Cardiac fibroblast (primary cell): ENCODE results near the gene FAM13C.
"Not testable (repeated sequence)": the region's sequence is repeated elsewhere in the genome, so short reads cannot be mapped to it uniquely, and the experiment has no call there.

Experiments used
- DNase-seq, 2 donors: peaks; one replicate each; pipeline versions ENCODE4 v3.0.0 to v3.0.0-alpha.2; 2010; ENCODE audit warnings: low read depth in 2 of 2
- H3K4me3 ChIP-seq, 2 donors: replicated peaks in 1 of 2; 1 replicate in 1 of 2; 2 replicates in 1 of 2; pipeline ENCODE4 v1.5.1; 2011; ENCODE audit warnings: low read depth in 2 of 2, low read length in 2 of 2, mild to moderate bottlenecking in 2 of 2, moderate library complexity in 1 of 2
- CTCF ChIP-seq: IDR thresholded peaks from one replicate; pipeline ENCODE4 v1.5.1; 2011; ENCODE audit warnings: low read depth, mild to moderate bottlenecking, low read length, inconsistent platforms

Gene FAM13C

GRCh38 chr10:59240582-59241183 lies 121.7 kb downstream of the FAM13C start:
- H3K4me3 ChIP-seq, result no peak overlapping the region
- peak; percentile 70 for DNase-seq
- peak; percentile 24 for TF ChIP-seq CTCF

GRCh38 chr10:59239108-59239507 lies 123.2 kb downstream of the FAM13C start:
- H3K4me3 ChIP-seq, DNase-seq: not testable (repeated sequence)

DNA sequence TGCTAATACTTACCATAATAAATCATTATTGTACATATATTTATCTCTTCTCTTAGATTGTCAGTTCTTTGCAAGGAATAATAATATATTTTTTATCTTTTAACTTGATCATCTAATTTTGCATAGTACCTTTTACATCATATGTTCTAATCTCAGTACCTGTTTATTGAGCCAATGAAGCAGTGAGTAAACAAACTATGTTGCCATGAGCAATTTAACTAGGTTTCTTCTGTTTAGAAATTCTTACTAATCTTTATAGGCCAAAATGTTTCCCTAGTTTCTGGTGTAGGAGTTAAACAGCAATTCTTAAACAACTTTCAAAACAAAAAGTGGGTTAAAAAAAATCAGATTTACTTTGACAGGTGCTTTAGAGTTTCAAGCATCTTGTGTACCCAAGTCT lies 124.6 kb downstream of the FAM13C start:
- TF ChIP-seq CTCF, result no peak
- DNase-seq, result no peak
- no peak overlapping the region for H3K4me3 ChIP-seq

GRCh38 chr10:59236064-59236697 lies 126.2 kb downstream of the FAM13C start:
- TF ChIP-seq CTCF, result no peak
- H3K4me3 ChIP-seq, result no peak overlapping the region

GRCh38 chr10:59234816-59235429 lies 127.4 kb downstream of the FAM13C start:
- peak; percentile 58 for TF ChIP-seq CTCF
- no peak overlapping the region for H3K4me3 ChIP-seq
- peak; percentile 67 to 68 for DNase-seq

More at GRCh38 chr10:59236064-59236697, 126.2 kb downstream of the FAM13C start:
- DNase-seq, result no peak

- H3K4me3 ChIP-seq, result no peak overlapping the region
- TF ChIP-seq CTCF, result no peak
- peak in 1 of 2 donors; percentile 40 for DNase-seq
Observed at GRCh38 chr10:59234194-59234593, 128.2 kb downstream of the FAM13C start.

DNA sequence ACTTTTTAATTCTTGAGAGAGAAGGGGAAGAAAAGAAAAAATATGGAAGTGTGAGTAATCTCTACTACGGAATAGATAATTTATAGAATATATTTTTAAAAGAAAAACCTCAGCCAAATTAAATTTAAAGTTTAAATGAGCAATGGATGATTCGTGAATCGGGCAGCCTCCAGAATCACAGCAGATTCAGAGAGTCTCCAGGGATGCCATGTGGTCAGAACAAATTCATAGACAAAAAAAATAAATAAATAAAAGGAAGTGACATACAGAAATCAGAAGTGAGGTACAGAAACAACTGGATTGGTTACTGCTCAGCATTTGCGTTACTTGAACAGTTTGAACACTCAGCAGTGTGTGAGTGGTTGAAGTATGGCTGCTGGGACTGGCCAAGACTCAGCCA lies 132.9 kb downstream of the FAM13C start:
- peak in 1 of 2 donors; percentile 13 for DNase-seq
- no peak for TF ChIP-seq CTCF
- H3K4me3 ChIP-seq, result no peak overlapping the region
